Endothelial cell of umbilical vein (primary cell): ENCODE data around the gene GC. TPM values are rescaled to one million over a fixed set of nuclear protein-coding genes. Genes with fewer than 3 reads are reported as not detected.

ENCODE experiments used
- BruUV-seq: library from RNA; stranded (reverse); fragments of 400-500 nt; replicated peaks from 2 replicates; lab custom pipeline; 2021; lab: Mats Ljungman, UMichigan
- CTCF ChIA-PET: fragments of 300-600, 350-600 bp; sonication (Branson Sonifier 250); formaldehyde crosslinking; loops from one replicate; lab custom pipeline; 2021; ENCODE audit warnings: antibody characterized with exemption, inconsistent platforms; lab: Charles Lee
- POLR2A ChIA-PET: fragments of 300-600, 350-600 bp; sonication (Branson Sonifier 250); formaldehyde crosslinking; loops from one replicate; lab custom pipeline; 2021; ENCODE audit warnings: antibody characterized with exemption, inconsistent platforms; lab: Charles Lee
- DNase-seq: peaks from one replicate; pipeline ENCODE4 v3.0.0-alpha.2; 2011; ENCODE audit warnings: low read depth, low spot score
- FAIRE-seq: peaks from 2 replicates; lab custom pipeline; 2011; peaks lifted over from hg19 to GRCh38; lab: Jason Lieb, UNC
- H2AFZ ChIP-seq: 2 replicates; pipeline ENCODE4 v1.6.0; 2012; ENCODE audit warnings: low read depth, low read length, control low read depth, inconsistent platforms
- H3K27ac ChIP-seq: 2 replicates; pipeline ENCODE4 v1.5.1; 2011; ENCODE audit warnings: low read depth, mild to moderate bottlenecking, control low read depth, low read length, moderate library complexity; ENCODE audit not compliant: insufficient read depth
- H3K27me3 ChIP-seq, 2 experiments: 2 replicates each; pipeline versions ENCODE4 v1.6.0 to v1.6.1; 2011; ENCODE audit warnings: low read length in 2 of 2, mixed read lengths in 1 of 2; ENCODE audit not compliant: control insufficient read depth in 2 of 2, insufficient read depth in 2 of 2
- H3K36me3 ChIP-seq, 2 experiments: 2 replicates in 1 of 2; 3 replicates in 1 of 2; pipeline ENCODE4 v1.5.1; 2011; ENCODE audit warnings: low read length in 2 of 2, mild to moderate bottlenecking in 1 of 2, moderate library complexity in 1 of 2; ENCODE audit not compliant: control insufficient read depth in 2 of 2, insufficient read depth in 2 of 2; ENCODE audit errors: extremely low read depth in 1 of 2
- H3K4me1 ChIP-seq: 3 replicates; pipeline ENCODE4 v1.5.1; 2011; ENCODE audit warnings: mild to moderate bottlenecking, low read length; ENCODE audit not compliant: control insufficient read depth, insufficient read depth; ENCODE audit errors: extremely low read depth
- H3K4me2 ChIP-seq: 2 replicates; pipeline ENCODE4 v1.6.1; 2011; ENCODE audit warnings: low read length, control low read depth, mixed read lengths; ENCODE audit not compliant: insufficient read depth
- H3K4me3 ChIP-seq, 3 experiments: fragments of 200-600 bp in 1 of 3; sonication (generic), shearing (Covaris generic) in 1 of 3; replicated peaks in 1 of 3; 2 replicates each; pipeline ENCODE4 v1.5.1; 2011 to 2016; ENCODE audit warnings: control low read depth in 3 of 3, low read length in 3 of 3, mild to moderate bottlenecking in 2 of 3, inconsistent platforms in 1 of 3, low read depth in 1 of 3, moderate library complexity in 1 of 3; ENCODE audit not compliant: insufficient read depth in 1 of 3
- H3K79me2 ChIP-seq: 2 replicates; pipeline ENCODE4 v1.6.0; 2012; ENCODE audit warnings: low read length, inconsistent platforms; ENCODE audit not compliant: control insufficient read depth, insufficient read depth
- H3K9ac ChIP-seq: replicated peaks from 2 replicates; pipeline ENCODE3; 2011; ENCODE audit warnings: low read length, control low read depth; ENCODE audit not compliant: insufficient read depth; ENCODE audit errors: extremely low read depth
- H3K9me1 ChIP-seq: replicated peaks from 3 replicates; pipeline ENCODE4 v1.6.0; 2011; ENCODE audit warnings: mild to moderate bottlenecking, low read length; ENCODE audit not compliant: control insufficient read depth, insufficient read depth; ENCODE audit errors: extremely low read depth
- H3K9me3 ChIP-seq: replicated peaks from 2 replicates; pipeline ENCODE4 v1.5.1; 2012; ENCODE audit warnings: low read length, inconsistent platforms; ENCODE audit not compliant: control insufficient read depth, insufficient read depth
- H4K20me1 ChIP-seq: replicated peaks from 2 replicates; pipeline ENCODE3; 2011; ENCODE audit warnings: mild to moderate bottlenecking, low read length; ENCODE audit not compliant: control insufficient read depth, insufficient read depth; ENCODE audit errors: extremely low read depth
- EZH2 ChIP-seq: IDR thresholded peaks from 2 replicates; pipeline ENCODE4 v1.6.1; 2012; ENCODE audit warnings: borderline replicate concordance, low read depth, mild to moderate bottlenecking, moderate library complexity, low read length, inconsistent platforms; ENCODE audit not compliant: severe bottlenecking
- FOS ChIP-seq: IDR thresholded peaks from 2 replicates; pipeline ENCODE4 v1.6.1; 2011; ENCODE audit warnings: mild to moderate bottlenecking, low read length, moderate library complexity, borderline replicate concordance; ENCODE audit not compliant: insufficient read depth
- GATA2 ChIP-seq: IDR thresholded peaks from 2 replicates; pipeline ENCODE4 v1.7.0; 2011; ENCODE audit warnings: low read depth, mild to moderate bottlenecking, moderate library complexity, mixed read lengths, low read length; ENCODE audit not compliant: insufficient read length, insufficient read depth
- JUN ChIP-seq: IDR thresholded peaks from 2 replicates; pipeline ENCODE4 v1.6.1; 2011; ENCODE audit warnings: borderline replicate concordance, low read depth; ENCODE audit not compliant: insufficient read length, insufficient read depth
- MYC ChIP-seq: IDR thresholded peaks from one replicate; pipeline ENCODE4 v1.6.1; 2011; ENCODE audit warnings: mild to moderate bottlenecking, low read depth, low read length
- POLR2A ChIP-seq: IDR thresholded peaks from 2 replicates; pipeline ENCODE4 v1.6.1; 2012; ENCODE audit warnings: low read depth, mild to moderate bottlenecking, control low read depth, low read length
- POLR2AphosphoS5 ChIP-seq: IDR thresholded peaks from 2 replicates; pipeline ENCODE4 v1.6.1; 2012; ENCODE audit warnings: low read depth, mild to moderate bottlenecking, control low read depth, low read length, moderate library complexity; ENCODE audit not compliant: insufficient read depth
- dilution Hi-C: fragments of 300-500 bp; cut with MboI; formaldehyde crosslinking; loops from one replicate; pipeline ENCODE4 v1.15.0; 2019; ENCODE audit warnings: low sequenced_read_pairs; ENCODE audit not compliant: extremely low pct_ligation_motif_present
- intact Hi-C: fragments of 100-400 bp; cut with micrococcal nuclease; formaldehyde crosslinking; loops from one replicate; pipeline ENCODE4 v1.10.0; 2022
- polyA plus RNA-seq, 4 experiments: library from polyadenylated mRNA; depleted of rRNA in 3 of 4; stranded (reverse) in 3 of 4; unstranded in 1 of 4; fragments of >200 nt; gene quantifications; 2 replicates each; pipeline versions ENCODE4 v1.2.1 to v1.2.3, GENCODE V29; 2011 to 2012; ENCODE audit warnings: missing spikeins in 1 of 4
- total RNA-seq: library from RNA; stranded (reverse); gene quantifications from 2 replicates; pipeline ENCODE4 v1.2.3, GENCODE V29; 2021
- TF ChIP-seq, protein P1 (sequence below): IDR thresholded peaks from 2 replicates; pipeline ENCODE4 v1.6.1; 2011; ENCODE audit not compliant: insufficient read depth, insufficient read length
- TF ChIP-seq, protein P2 (sequence below), 2 donors: IDR thresholded peaks; 1 replicate in 1 of 2; 2 replicates in 1 of 2; pipeline ENCODE4 v1.5.1; 2011; ENCODE audit warnings: low read length in 2 of 2, mild to moderate bottlenecking in 2 of 2, moderate library complexity in 2 of 2, control low read depth in 1 of 2, inconsistent platforms in 1 of 2, low read depth in 1 of 2; ENCODE audit not compliant: insufficient read depth in 1 of 2; ENCODE audit errors: extremely low read depth in 1 of 2

The GC gene
- total and polyA plus RNA-seq, 2 donors (not counting 3 experiments of a cell fraction or from before 2014, with no cell fraction given): not detected

DNA sequence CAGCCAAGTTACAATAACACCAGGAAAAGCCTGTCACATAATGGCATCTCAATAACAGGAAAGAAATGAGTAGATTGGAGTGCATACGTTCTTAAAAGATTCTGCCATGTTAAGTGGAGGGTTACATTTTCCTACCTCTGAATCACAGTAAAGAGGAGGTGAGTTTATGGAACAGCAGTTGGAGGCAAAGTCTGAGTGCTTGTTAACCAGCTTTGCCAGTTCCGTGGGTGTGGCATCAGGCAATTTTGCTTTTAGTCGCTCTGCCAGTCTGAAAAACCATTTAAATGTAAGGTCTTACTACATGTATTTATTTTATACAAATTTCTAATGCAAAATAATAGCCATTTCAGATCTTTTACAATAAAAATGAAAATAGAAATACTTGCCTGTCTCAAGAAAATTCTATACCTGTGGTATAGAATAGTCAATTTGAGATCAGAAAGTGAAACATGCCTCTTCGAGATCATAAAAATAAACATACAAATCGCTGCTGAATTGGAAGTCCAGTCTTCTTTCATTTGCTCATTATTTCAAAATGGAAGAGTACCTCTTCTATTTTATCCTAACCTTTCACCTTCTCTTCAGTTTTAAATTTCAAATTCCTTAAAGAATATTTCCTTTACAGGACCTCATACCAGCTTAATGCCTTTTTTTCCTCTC, 31.4 kb downstream of the GC start:
- ChIA-PET CTCF (no interaction called here), POLR2A (no interaction called here)
- no peaks in the 10 kb centered on the region for H3K4me1 ChIP-seq
- no TSS peak for BruUV-seq
- no peaks in the 10 kb centered on the region for H3K27me3 ChIP-seq
- no peaks in the 10 kb centered on the region for H3K9me3 ChIP-seq
- H3K4me2 ChIP-seq: no peak overlapping the region
- no peak overlapping the region for H2AFZ ChIP-seq
- no peak overlapping the region for H3K9ac ChIP-seq
- intact Hi-C loops (no loop called here), dilution Hi-C loops (no loop called here)
- DNase-seq (no peak), FAIRE-seq (no peak)
- no peaks in the 10 kb centered on the region for H3K36me3 ChIP-seq
- H3K4me3 ChIP-seq: no peak overlapping the region
- H4K20me1 ChIP-seq: no peaks in the 10 kb centered on the region
- no peak for TF ChIP-seq POLR2A
- no peak for TF ChIP-seq GATA2
- TF ChIP-seq, protein P1, sequence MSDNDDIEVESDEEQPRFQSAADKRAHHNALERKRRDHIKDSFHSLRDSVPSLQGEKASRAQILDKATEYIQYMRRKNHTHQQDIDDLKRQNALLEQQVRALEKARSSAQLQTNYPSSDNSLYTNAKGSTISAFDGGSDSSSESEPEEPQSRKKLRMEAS: no peak
- TF ChIP-seq POLR2AphosphoS5: no peak
- no peak for TF ChIP-seq FOS
- TF ChIP-seq EZH2: no peak
- TF ChIP-seq JUN: no peak
- no peak for TF ChIP-seq MYC
- TF ChIP-seq, protein P2, sequence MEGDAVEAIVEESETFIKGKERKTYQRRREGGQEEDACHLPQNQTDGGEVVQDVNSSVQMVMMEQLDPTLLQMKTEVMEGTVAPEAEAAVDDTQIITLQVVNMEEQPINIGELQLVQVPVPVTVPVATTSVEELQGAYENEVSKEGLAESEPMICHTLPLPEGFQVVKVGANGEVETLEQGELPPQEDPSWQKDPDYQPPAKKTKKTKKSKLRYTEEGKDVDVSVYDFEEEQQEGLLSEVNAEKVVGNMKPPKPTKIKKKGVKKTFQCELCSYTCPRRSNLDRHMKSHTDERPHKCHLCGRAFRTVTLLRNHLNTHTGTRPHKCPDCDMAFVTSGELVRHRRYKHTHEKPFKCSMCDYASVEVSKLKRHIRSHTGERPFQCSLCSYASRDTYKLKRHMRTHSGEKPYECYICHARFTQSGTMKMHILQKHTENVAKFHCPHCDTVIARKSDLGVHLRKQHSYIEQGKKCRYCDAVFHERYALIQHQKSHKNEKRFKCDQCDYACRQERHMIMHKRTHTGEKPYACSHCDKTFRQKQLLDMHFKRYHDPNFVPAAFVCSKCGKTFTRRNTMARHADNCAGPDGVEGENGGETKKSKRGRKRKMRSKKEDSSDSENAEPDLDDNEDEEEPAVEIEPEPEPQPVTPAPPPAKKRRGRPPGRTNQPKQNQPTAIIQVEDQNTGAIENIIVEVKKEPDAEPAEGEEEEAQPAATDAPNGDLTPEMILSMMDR (IDR thresholded peaks at IDR 0.05; ENCODE audit: extremely low read depth in 1 of 2, insufficient read depth in 1 of 2, low read depth in 1 of 2, low read length in 2 of 2): no peak
- H3K79me2 ChIP-seq: no peaks in the 10 kb centered on the region
- H3K27ac ChIP-seq: no peak overlapping the region
- H3K9me1 ChIP-seq: no peaks in the 10 kb centered on the region
